Measurements from ENCODE around the gene CLNK.

The CLNK gene

DNA sequence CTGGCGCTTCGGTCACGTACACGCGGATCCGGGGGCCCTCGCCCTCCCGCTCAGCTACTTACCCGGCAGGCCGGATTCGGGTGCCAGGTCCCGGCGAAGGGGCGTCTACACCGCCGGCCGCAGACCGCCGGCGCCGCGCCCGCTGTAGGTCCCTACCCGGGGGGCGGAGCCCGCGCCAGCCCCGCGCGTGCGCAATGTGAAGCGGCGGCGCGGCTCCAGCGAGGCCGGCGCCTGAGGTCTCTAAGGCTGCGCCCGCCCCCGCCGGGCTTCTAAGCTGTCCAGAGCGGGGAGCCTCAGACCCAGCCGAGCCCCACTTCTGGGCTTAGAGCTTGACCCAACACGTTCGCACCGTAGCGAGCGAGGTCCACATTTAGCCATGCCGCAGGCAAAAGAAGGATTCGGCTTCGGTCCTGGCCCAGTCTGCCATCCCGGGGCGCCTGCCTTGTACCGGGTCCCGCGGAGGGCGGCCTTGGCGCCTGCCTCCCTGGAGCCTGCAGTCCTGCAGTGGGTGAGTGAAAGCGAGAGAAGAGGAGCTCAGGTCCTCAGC lies 227.2 kb downstream of the CLNK start, which contains the start of gene ZNF518B:
TSS of gene ZNF518B (minus strand) at position 172 of the 547 bp plus-strand sequence. CDS start 11,098 bp downstream, outside the sequence.
- Histone ChIP-seq H3K27me3 (ENCODE audit: control insufficient read depth, low read length) (no peaks in the 10 kb centered on the region), H3K9me3 (ENCODE audit: control insufficient read depth, insufficient read depth, low read length) (peaks cover 5% of the 10 kb centered on the region; the same call in 1 of the 2 replicates), H4K20me1 (ENCODE audit: control insufficient read depth, insufficient read depth, low read depth, low read length) (no peaks in the 10 kb centered on the region), H3K4me1 (ENCODE audit: control insufficient read depth, low read length) (peaks cover 21% of the 10 kb centered on the region), H3K27ac (ENCODE audit: low read depth, low read length) (no peak within 1 kb of the TSS), H3K4me2 (ENCODE audit: low read length) (peak within 1 kb of the TSS; percentile 75), H3F3A (ENCODE audit: control insufficient read depth, insufficient read depth) (0 out of 2 replicates have a peak, but pooled peaks cover 2% of the 10 kb centered on the region), H3K79me2 (ENCODE audit: control insufficient read depth, low read length) (peaks cover 22% of the 10 kb centered on the region), H3K4me3 (ENCODE audit: low read length) (peak within 1 kb of the TSS; percentile 76), H3K9me2 (replicated peaks; ENCODE audit: control insufficient read depth, low read length) (no peaks in the 10 kb centered on the region), H3K36me3 (ENCODE audit: control insufficient read depth, low read length) (peaks cover 22% of the 10 kb centered on the region)
- TF ChIP-seq EZH2phosphoT487 (IDR thresholded peaks at IDR 0.05; ENCODE audit: borderline replicate concordance, low read length): no peak

DNA sequence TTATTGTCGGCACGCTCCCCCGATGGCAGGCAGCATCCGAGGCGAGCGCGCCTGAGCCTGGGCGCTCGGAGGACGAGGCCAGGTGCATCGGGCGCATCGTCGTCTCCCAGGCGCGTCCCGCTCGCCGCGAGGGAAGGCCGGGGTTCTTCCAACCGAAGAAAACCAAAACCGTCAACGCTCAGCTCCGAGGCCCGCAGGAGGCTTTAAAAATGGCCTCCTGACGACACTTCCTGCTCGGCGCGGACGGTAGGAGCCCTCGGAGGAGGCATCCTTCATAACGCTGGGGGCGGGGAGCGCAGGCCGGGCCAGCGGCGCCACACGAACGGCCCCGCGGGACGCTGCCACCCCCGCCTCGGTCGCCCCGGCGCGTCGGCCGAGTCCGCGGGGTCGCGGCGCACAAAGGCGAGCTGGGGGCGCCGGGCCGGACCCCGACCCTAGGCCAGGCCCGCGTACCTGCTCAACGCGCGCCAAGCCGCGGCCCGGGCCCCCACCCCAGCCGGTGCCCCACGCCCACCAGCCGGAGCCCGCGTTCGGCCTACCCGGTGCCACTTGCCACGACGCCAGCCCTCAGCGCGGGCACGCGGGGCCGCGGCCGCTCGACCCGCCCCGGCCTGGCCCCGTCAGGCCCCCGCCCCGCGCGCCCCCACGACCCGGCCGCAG lies 227.8 kb downstream of the CLNK start:
- Histone ChIP-seq H3K9me3 (ENCODE audit: control insufficient read depth, insufficient read depth, low read length) (peaks cover 3% of the 10 kb centered on the region; the same call in 1 of the 2 replicates), H3K36me3 (ENCODE audit: control insufficient read depth, low read length) (peaks cover 25% of the 10 kb centered on the region), H3F3A (ENCODE audit: control insufficient read depth, insufficient read depth) (0 out of 2 replicates have a peak, but pooled peaks cover 2% of the 10 kb centered on the region), H3K79me2 (ENCODE audit: control insufficient read depth, low read length) (peaks cover 22% of the 10 kb centered on the region), H3K4me1 (ENCODE audit: control insufficient read depth, low read length) (peaks cover 21% of the 10 kb centered on the region), H3K27me3 (ENCODE audit: control insufficient read depth, low read length) (no peaks in the 10 kb centered on the region), H3K9me2 (replicated peaks; ENCODE audit: control insufficient read depth, low read length) (no peaks in the 10 kb centered on the region), H3K4me2 (ENCODE audit: low read length) (peak overlapping the region; percentile 75), H3K4me3 (ENCODE audit: low read length) (peak overlapping the region; percentile 76), H4K20me1 (ENCODE audit: control insufficient read depth, insufficient read depth, low read depth, low read length) (no peaks in the 10 kb centered on the region), H3K27ac (ENCODE audit: low read depth, low read length) (no peak overlapping the region)
- no peak for TF ChIP-seq EZH2phosphoT487 (IDR thresholded peaks at IDR 0.05; ENCODE audit: borderline replicate concordance, low read length)
- TF ChIP-seq, protein P1, sequence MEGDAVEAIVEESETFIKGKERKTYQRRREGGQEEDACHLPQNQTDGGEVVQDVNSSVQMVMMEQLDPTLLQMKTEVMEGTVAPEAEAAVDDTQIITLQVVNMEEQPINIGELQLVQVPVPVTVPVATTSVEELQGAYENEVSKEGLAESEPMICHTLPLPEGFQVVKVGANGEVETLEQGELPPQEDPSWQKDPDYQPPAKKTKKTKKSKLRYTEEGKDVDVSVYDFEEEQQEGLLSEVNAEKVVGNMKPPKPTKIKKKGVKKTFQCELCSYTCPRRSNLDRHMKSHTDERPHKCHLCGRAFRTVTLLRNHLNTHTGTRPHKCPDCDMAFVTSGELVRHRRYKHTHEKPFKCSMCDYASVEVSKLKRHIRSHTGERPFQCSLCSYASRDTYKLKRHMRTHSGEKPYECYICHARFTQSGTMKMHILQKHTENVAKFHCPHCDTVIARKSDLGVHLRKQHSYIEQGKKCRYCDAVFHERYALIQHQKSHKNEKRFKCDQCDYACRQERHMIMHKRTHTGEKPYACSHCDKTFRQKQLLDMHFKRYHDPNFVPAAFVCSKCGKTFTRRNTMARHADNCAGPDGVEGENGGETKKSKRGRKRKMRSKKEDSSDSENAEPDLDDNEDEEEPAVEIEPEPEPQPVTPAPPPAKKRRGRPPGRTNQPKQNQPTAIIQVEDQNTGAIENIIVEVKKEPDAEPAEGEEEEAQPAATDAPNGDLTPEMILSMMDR (IDR thresholded peaks at IDR 0.05; ENCODE audit: low read depth, low read length, poor library complexity, severe bottlenecking): no peak

DNA sequence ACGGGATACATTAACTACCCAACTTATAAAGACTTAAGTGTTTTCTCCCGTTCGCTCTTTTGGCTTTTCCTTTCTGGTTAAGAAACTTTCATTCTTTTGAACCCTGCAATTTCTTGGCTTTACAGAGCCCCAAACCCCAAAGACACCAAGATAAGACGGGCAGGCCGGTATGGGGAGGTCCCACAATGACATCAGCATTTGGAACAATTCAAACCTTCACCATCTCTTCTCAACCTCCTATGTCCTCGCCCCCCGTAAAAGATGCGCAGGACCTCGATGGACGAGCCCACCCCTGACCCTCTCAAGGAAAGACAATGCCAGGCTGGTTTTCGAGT lies 228.3 kb downstream of the CLNK start:
- Histone ChIP-seq H3K27ac (ENCODE audit: low read depth, low read length) (no peak overlapping the region), H3K4me2 (ENCODE audit: low read length) (peak overlapping the region; percentile 75)
- TF ChIP-seq, protein P1 (IDR thresholded peaks at IDR 0.05; ENCODE audit: low read depth, low read length, poor library complexity, severe bottlenecking): no peak
- TF ChIP-seq EZH2phosphoT487 (IDR thresholded peaks at IDR 0.05; ENCODE audit: borderline replicate concordance, low read length): no peak

DNA sequence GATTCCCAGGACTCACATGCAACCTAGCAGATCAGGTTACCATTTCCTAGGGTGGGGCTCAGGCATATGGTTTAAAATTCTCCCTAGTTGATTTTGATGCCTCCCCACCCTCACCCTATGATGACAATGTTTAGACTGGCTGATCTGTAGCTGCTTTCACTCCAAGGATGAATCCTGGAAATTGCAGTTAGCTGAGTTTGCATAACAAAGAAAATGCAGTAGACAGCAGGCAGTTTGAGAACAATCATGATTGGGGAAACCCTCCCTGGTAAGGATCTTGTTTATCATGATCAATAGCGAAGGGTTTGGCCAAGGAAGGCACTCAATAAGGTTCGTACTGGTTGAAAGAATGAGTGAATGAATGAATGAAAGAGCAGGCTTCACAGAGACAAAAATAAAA lies 229.4 kb downstream of the CLNK start:
- Histone ChIP-seq H3K27ac (ENCODE audit: low read depth, low read length) (no peak overlapping the region), H3K4me3 (ENCODE audit: low read length) (no peak overlapping the region), H3K9me2 (replicated peaks; ENCODE audit: control insufficient read depth, low read length) (no peaks in the 10 kb centered on the region), H3K79me2 (ENCODE audit: control insufficient read depth, low read length) (peaks cover 22% of the 10 kb centered on the region), H3K27me3 (ENCODE audit: control insufficient read depth, low read length) (no peaks in the 10 kb centered on the region), H3K4me1 (ENCODE audit: control insufficient read depth, low read length) (peaks cover 15% of the 10 kb centered on the region), H3K4me2 (ENCODE audit: low read length) (no peak overlapping the region), H3K9me3 (ENCODE audit: control insufficient read depth, insufficient read depth, low read length) (no peaks in the 10 kb centered on the region), H3F3A (ENCODE audit: control insufficient read depth, insufficient read depth) (0 out of 2 replicates have a peak, but pooled peaks cover 2% of the 10 kb centered on the region), H4K20me1 (ENCODE audit: control insufficient read depth, insufficient read depth, low read depth, low read length) (no peaks in the 10 kb centered on the region), H3K36me3 (ENCODE audit: control insufficient read depth, low read length) (peaks cover 31% of the 10 kb centered on the region)
- TF ChIP-seq EZH2phosphoT487 (IDR thresholded peaks at IDR 0.05; ENCODE audit: borderline replicate concordance, low read length): no peak
- TF ChIP-seq, protein P1 (IDR thresholded peaks at IDR 0.05; ENCODE audit: low read depth, low read length, poor library complexity, severe bottlenecking): no peak

More for the DNA sequence above, 228.3 kb downstream of the CLNK start:
- no peaks in the 10 kb centered on the region for H4K20me1 ChIP-seq (ENCODE audit: control insufficient read depth, insufficient read depth, low read depth, low read length)
- H3K4me1 ChIP-seq (ENCODE audit: control insufficient read depth, low read length): peaks cover 21% of the 10 kb centered on the region
- H3K4me3 ChIP-seq (ENCODE audit: low read length): peak overlapping the region; percentile 76
- peaks cover 22% of the 10 kb centered on the region for H3K79me2 ChIP-seq (ENCODE audit: control insufficient read depth, low read length)
- H3K27me3 ChIP-seq (ENCODE audit: control insufficient read depth, low read length): no peaks in the 10 kb centered on the region
- 0 out of 2 replicates have a peak, but pooled peaks cover 2% of the 10 kb centered on the region for H3F3A ChIP-seq (ENCODE audit: control insufficient read depth, insufficient read depth)
- H3K9me3 ChIP-seq (ENCODE audit: control insufficient read depth, insufficient read depth, low read length): no peaks in the 10 kb centered on the region
- H3K36me3 ChIP-seq (ENCODE audit: control insufficient read depth, low read length): peaks cover 25% of the 10 kb centered on the region
- no peaks in the 10 kb centered on the region for H3K9me2 ChIP-seq (replicated peaks; ENCODE audit: control insufficient read depth, low read length)

Measured in DOHH2 (cell line).